ENCODE measurements around the gene FN3K. TPM values are rescaled to one million over a fixed set of nuclear protein-coding genes. Genes with fewer than 3 reads are reported as not detected.

Gene FN3K
- total RNA-seq, 1 donor from 2014 or later: 33.7 TPM

DNA sequence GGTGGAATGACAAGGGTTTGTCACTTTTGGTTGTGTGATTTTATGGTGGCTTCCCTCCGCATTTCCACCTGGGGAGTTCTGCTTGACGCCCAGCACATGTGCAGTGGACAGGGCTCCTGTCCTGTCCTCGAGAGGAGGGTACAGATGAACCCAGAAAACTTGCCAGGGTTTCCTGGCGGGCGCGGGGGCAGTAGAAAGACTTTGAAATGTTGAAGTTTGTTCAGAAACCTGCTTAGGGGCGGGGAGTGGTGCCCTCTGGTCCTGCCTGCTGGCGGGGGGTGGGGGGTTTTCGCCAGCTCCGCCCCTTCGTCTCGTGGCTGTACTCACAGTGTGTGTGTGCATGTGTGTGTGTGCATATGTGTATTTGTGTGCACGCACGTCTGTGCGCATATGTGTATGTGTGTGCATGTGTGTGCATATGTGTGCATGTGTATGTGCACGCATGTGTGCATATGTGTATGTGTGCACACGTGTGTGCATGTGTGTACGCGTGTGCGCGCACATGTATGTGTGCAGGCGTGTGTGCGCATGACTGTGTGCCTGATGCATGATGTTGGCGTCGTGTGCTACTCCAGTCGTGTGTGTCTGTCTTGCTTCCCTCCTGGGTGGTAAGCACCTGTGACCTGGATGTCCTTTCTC is 12.1 kb upstream of the FN3K start:
- no peak for DNase-seq
- Mint-ChIP-seq H3K4me1 (ENCODE audit: low read depth, unreplicated experiment) (no peaks in the 10 kb centered on the region), H3K36me3 (ENCODE audit: unreplicated experiment) (no peaks in the 10 kb centered on the region), H3K27ac (ENCODE audit: unreplicated experiment) (no peak overlapping the region), H3K9me3 (ENCODE audit: unreplicated experiment) (peaks cover 1% of the 10 kb centered on the region), H3K4me3 (ENCODE audit: unreplicated experiment) (no peak overlapping the region), H3K27me3 (ENCODE audit: unreplicated experiment) (no peaks in the 10 kb centered on the region)
- TF ChIP-seq, protein P1, sequence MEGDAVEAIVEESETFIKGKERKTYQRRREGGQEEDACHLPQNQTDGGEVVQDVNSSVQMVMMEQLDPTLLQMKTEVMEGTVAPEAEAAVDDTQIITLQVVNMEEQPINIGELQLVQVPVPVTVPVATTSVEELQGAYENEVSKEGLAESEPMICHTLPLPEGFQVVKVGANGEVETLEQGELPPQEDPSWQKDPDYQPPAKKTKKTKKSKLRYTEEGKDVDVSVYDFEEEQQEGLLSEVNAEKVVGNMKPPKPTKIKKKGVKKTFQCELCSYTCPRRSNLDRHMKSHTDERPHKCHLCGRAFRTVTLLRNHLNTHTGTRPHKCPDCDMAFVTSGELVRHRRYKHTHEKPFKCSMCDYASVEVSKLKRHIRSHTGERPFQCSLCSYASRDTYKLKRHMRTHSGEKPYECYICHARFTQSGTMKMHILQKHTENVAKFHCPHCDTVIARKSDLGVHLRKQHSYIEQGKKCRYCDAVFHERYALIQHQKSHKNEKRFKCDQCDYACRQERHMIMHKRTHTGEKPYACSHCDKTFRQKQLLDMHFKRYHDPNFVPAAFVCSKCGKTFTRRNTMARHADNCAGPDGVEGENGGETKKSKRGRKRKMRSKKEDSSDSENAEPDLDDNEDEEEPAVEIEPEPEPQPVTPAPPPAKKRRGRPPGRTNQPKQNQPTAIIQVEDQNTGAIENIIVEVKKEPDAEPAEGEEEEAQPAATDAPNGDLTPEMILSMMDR (IDR thresholded peaks at IDR 0.05; ENCODE audit: partially characterized antibody, unreplicated experiment): no peak

DNA sequence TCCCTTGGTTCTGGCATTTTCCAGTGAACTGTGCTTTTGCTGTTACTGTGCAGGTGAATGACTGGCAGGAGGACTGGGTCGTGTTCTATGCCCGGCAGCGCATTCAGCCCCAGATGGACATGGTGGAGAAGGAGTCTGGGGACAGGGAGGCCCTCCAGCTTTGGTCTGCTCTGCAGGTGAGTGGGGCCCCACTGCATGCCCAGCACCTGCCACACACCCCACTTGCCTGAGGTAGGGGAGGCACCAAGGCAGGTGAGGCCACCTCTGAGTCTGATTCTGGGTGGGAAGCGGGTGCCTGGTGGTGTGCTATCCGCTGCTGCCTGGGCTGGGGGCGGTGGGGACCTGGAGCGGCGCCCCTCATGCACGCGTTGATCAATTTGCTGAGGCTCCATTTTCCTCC is 9.0 kb upstream of the FN3K start:
- Mint-ChIP-seq H3K27me3 (ENCODE audit: unreplicated experiment) (peaks cover 3% of the 10 kb centered on the region), H3K27ac (ENCODE audit: unreplicated experiment) (no peak overlapping the region), H3K4me3 (ENCODE audit: unreplicated experiment) (no peak overlapping the region), H3K36me3 (ENCODE audit: unreplicated experiment) (no peaks in the 10 kb centered on the region), H3K9me3 (ENCODE audit: unreplicated experiment) (peaks cover 1% of the 10 kb centered on the region), H3K4me1 (ENCODE audit: low read depth, unreplicated experiment) (no peaks in the 10 kb centered on the region)
- TF ChIP-seq, protein P1 (IDR thresholded peaks at IDR 0.05; ENCODE audit: partially characterized antibody, unreplicated experiment): no peak
- DNase-seq: no peak

DNA sequence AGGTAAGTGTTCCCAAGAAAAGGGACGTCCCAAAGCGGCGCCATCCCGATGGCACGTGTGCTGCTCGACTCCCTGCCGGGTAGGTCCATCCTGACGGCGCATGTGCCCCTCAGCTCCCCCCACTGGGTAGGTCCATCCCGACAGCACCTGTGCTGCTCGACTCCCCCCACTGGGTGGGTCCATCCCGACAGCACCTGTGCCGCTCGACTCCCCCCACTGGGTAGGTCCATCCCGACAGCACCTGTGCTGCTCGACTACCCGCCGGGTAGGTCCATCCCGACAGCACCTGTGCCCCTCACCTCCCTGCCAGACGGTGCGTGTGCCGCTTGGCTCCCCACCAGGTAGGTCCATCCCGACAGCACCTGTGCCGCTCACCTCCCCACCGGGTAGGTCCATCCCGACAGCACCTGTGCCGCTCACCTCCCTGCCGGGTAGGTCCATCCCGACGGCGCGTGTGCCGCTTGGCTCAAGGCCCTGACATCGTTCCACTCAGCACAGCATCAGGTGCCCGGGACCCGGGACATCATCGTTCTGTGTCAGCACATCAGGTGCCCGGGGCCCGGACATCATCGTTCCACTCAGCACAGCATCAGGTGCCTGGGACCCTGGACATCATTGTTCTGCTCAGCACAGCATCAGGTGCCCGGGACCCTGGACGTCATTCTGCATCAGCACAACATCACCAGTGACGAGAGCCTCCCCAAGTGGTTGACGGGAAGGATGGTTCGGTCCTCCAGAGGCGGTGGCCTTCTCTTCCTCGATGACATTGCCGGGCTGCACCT is 5.7 kb upstream of the FN3K start:
- peaks cover 10% of the 10 kb centered on the region for H3K27me3 Mint-ChIP-seq (ENCODE audit: unreplicated experiment)
- H3K9me3 Mint-ChIP-seq (ENCODE audit: unreplicated experiment): peaks cover 3% of the 10 kb centered on the region
- no peaks in the 10 kb centered on the region for H3K4me1 Mint-ChIP-seq (ENCODE audit: low read depth, unreplicated experiment)
- TF ChIP-seq, protein P1 (IDR thresholded peaks at IDR 0.05; ENCODE audit: partially characterized antibody, unreplicated experiment): no peak
- no peak overlapping the region for H3K27ac Mint-ChIP-seq (ENCODE audit: unreplicated experiment)
- H3K36me3 Mint-ChIP-seq (ENCODE audit: unreplicated experiment): peaks cover 8% of the 10 kb centered on the region
- H3K4me3 Mint-ChIP-seq (ENCODE audit: unreplicated experiment): no peak overlapping the region
- DNase-seq: no peak

DNA sequence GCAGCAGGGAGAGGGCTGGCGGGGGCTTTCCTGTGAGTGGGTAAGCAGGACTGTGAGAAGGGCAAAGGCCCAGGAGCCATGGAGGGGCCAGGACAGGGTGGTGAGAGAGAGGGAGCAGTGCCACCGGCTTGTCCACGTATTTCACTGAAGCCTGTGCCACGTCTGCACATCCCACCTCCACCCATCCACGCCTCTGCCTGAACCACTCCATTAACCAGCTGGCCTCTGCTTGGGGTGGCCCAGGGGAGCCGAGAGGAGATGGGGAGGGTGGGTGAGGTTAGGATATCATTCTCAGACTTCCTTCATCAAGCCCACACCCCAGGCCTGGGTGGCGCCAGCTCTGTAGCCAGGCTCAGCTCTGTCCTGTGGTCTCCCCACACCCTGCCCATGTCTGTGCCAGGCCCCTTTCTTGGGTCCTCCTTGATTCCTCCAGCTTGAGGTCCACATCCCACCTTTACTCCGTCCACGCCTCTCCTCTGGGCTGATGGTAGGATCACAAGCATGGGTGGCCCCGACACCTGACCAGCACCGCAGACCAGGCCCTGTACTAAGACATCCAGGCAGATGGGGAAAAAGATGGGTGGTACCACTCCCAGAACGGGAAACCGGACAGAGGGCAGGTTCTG is 3.2 kb upstream of the FN3K start:
- H3K27ac Mint-ChIP-seq (ENCODE audit: unreplicated experiment): no peak overlapping the region
- no peak for DNase-seq
- no peak overlapping the region for H3K4me3 Mint-ChIP-seq (ENCODE audit: unreplicated experiment)
- peaks cover 12% of the 10 kb centered on the region for H3K27me3 Mint-ChIP-seq (ENCODE audit: unreplicated experiment)
- H3K9me3 Mint-ChIP-seq (ENCODE audit: unreplicated experiment): peaks cover 4% of the 10 kb centered on the region
- TF ChIP-seq, protein P1 (IDR thresholded peaks at IDR 0.05; ENCODE audit: partially characterized antibody, unreplicated experiment): no peak
- H3K4me1 Mint-ChIP-seq (ENCODE audit: low read depth, unreplicated experiment): peaks cover 2% of the 10 kb centered on the region
- H3K36me3 Mint-ChIP-seq (ENCODE audit: unreplicated experiment): peaks cover 8% of the 10 kb centered on the region
